Measurements from ENCODE around the gene SNRPD2. TPM values are rescaled to one million over a fixed set of nuclear protein-coding genes. Genes with fewer than 3 reads are reported as not detected.

Gene SNRPD2
- total and polyA plus RNA-seq, 8 donors = 276 to 392 (median 334) TPM

- peak in 1 of 2 donors; percentile 14 for TF ChIP-seq CTCF (IDR thresholded peaks at IDR 0.05)
- peak overlapping the region; percentile 42 to 60 for H3K4me3 ChIP-seq
- no peaks in the 10 kb centered on the region for H3K27me3 ChIP-seq
- peak; percentile 98 to 99 (median 99) for DNase-seq
- ATAC-seq = peak; percentile 97
- H3K4me1 ChIP-seq = peaks cover 6 to 42% of the 10 kb centered on the region in 2 donors
- H3K27ac ChIP-seq = peak overlapping the region; percentile 93 to 95
- no peaks in the 10 kb centered on the region for H3K9me3 ChIP-seq
- H3K36me3 ChIP-seq = peaks cover 0 to 21% of the 10 kb centered on the region in 2 donors
- intact Hi-C loops (cut with DNase I) = no loop called here
Observed at GRCh38 chr19:45717131-45717982, 25.6 kb upstream of the SNRPD2 start.

- DNase-seq = peak in 2 of 4 donors; percentile 32 to 43
- Histone ChIP-seq H3K36me3 (peaks cover 0 to 29% of the 10 kb centered on the region in 2 donors), H3K9me3 (no peaks in the 10 kb centered on the region), H3K27ac (peak overlapping the region; percentile 83 to 95), H3K4me3 (peak overlapping the region; percentile 42 to 60), H3K27me3 (no peaks in the 10 kb centered on the region), H3K4me1 (peaks cover 6 to 39% of the 10 kb centered on the region in 2 donors)
- TF ChIP-seq CTCF (IDR thresholded peaks at IDR 0.05) = no peak
- intact Hi-C loops (cut with DNase I) = no loop called here
- ATAC-seq = peak; percentile 32
Observed at GRCh38 chr19:45716359-45717130, 24.8 kb upstream of the SNRPD2 start.

GRCh38 chr19:45715139-45715538 is 23.4 kb upstream of the SNRPD2 start:
- TF ChIP-seq CTCF (IDR thresholded peaks at IDR 0.05) = no peak
- no peaks in the 10 kb centered on the region for H3K27me3 ChIP-seq
- no peaks in the 10 kb centered on the region for H3K9me3 ChIP-seq
- peaks cover 6 to 31% of the 10 kb centered on the region in 2 donors for H3K4me1 ChIP-seq
- intact Hi-C loops (cut with DNase I) = no loop called here
- H3K27ac ChIP-seq = no peak overlapping the region
- ATAC-seq (no peak), DNase-seq (no peak)
- peaks cover 0 to 36% of the 10 kb centered on the region in 2 donors for H3K36me3 ChIP-seq
- no peak overlapping the region for H3K4me3 ChIP-seq

- H3K36me3 ChIP-seq = peaks cover 0 to 33% of the 10 kb centered on the region in 2 donors
- H3K27ac ChIP-seq = no peak overlapping the region
- peaks cover 4 to 24% of the 10 kb centered on the region in 2 donors for H3K4me1 ChIP-seq
- no peak for ATAC-seq
- H3K9me3 ChIP-seq = no peaks in the 10 kb centered on the region
- H3K4me3 ChIP-seq = no peak overlapping the region
- intact Hi-C loops (cut with DNase I) = no loop called here
- no peak for TF ChIP-seq CTCF (IDR thresholded peaks at IDR 0.05)
- H3K27me3 ChIP-seq = no peaks in the 10 kb centered on the region
- DNase-seq = peak in 1 of 4 donors; percentile 71
Observed at GRCh38 chr19:45713141-45713540, 21.4 kb upstream of the SNRPD2 start.

- Histone ChIP-seq H3K27ac (no peak overlapping the region), H3K9me3 (no peaks in the 10 kb centered on the region), H3K4me3 (no peak overlapping the region), H3K4me1 (peaks cover 0 to 19% of the 10 kb centered on the region in 2 donors), H3K36me3 (peaks cover 0 to 35% of the 10 kb centered on the region in 2 donors), H3K27me3 (no peaks in the 10 kb centered on the region)
- intact Hi-C loops (cut with DNase I) = no loop called here
- no peak for TF ChIP-seq CTCF (IDR thresholded peaks at IDR 0.05)
- DNase-seq = peak in 1 of 4 donors; percentile 71
- ATAC-seq = no peak
Observed at GRCh38 chr19:45712699-45713067, 20.9 kb upstream of the SNRPD2 start.

All from left lung (tissue), 10 donors.